H1 (cell line): Measurements from ENCODE around the gene FOSL1. TPM values are rescaled to one million over a fixed set of nuclear protein-coding genes. Genes with fewer than 3 reads are reported as not detected.

Experiments used
- ATF2 ChIP-seq: IDR thresholded peaks from 2 replicates; pipeline ENCODE4 v1.6.1; 2012; ENCODE audit warnings: low read length, inconsistent platforms
- ATF3 ChIP-seq: IDR thresholded peaks from 2 replicates; pipeline ENCODE4 v1.6.1; 2011; ENCODE audit warnings: low read depth, mild to moderate bottlenecking, low read length; ENCODE audit not compliant: insufficient read depth
- BACH1 ChIP-seq: IDR thresholded peaks from 2 replicates; pipeline ENCODE4 v1.6.1; 2012; ENCODE audit warnings: low read length, improper control_type of control experiment
- CTBP2 ChIP-seq: IDR thresholded peaks from 2 replicates; pipeline ENCODE4 v1.7.0; 2011; ENCODE audit warnings: borderline replicate concordance, mild to moderate bottlenecking, moderate library complexity, mixed read lengths, low read length; ENCODE audit not compliant: insufficient read depth, insufficient read length
- EGR1 ChIP-seq: IDR thresholded peaks from 2 replicates; pipeline ENCODE4 v1.6.1; 2011; ENCODE audit warnings: low read depth, low read length, borderline replicate concordance
- JUN ChIP-seq: IDR thresholded peaks from 2 replicates; pipeline ENCODE4 v1.6.1; 2011; ENCODE audit warnings: low read depth, mild to moderate bottlenecking, improper control_type of control experiment, low read length
- MAFK ChIP-seq: IDR thresholded peaks from 2 replicates; pipeline ENCODE4 v1.6.1; 2012; ENCODE audit warnings: low read depth, mild to moderate bottlenecking, improper control_type of control experiment, low read length
- PHF8 ChIP-seq: fragments of 200-600 bp; sonication (generic); conservative IDR thresholded peaks from 2 replicates; pipeline ENCODE4 v1.7.1; 2012; ENCODE audit warnings: low read depth, mild to moderate bottlenecking, inconsistent platforms, low read length, moderate library complexity
- POLR2AphosphoS5 ChIP-seq: IDR thresholded peaks from 2 replicates; pipeline ENCODE4 v1.6.1; 2011; ENCODE audit warnings: low read depth, low read length
- SRF ChIP-seq: IDR thresholded peaks from 2 replicates; pipeline ENCODE4 v1.6.1; 2011; ENCODE audit warnings: mild to moderate bottlenecking, low read depth, low read length, moderate library complexity
- polyA plus RNA-seq, 7 experiments: library from polyadenylated mRNA; depleted of rRNA in 3 of 7; stranded (reverse) in 5 of 7; unstranded in 2 of 7; fragments of >200 nt in 5 of 7; fragments of 200-250 nt in 2 of 7; gene quantifications; 1 replicate in 5 of 7; 2 replicates in 1 of 7; 4 replicates in 1 of 7; pipeline versions ENCODE4 v1.2.1 to v1.2.3, GENCODE V29; 2011 to 2013; ENCODE audit warnings: missing spikeins in 2 of 7, mixed read lengths in 2 of 7
- total RNA-seq: library from RNA; stranded (reverse); fragmentation: NEBNext Ultra II Directional; extraction: Animal tissue kit (Norgen Biotek cat#: 25700); gene quantifications from 2 replicates; pipeline ENCODE4 v1.2.1, GENCODE V29; 2021

FOSL1 gene
- total and polyA plus RNA-seq, 2 of the 8 experiments (the other 6 are each of a cell fraction or from before 2014, with no cell fraction given): 6.3 to 7.2 TPM

GRCh38 chr11:65918211-65919140, 18.3 kb upstream of the FOSL1 start, which contains the start of gene C11orf68 (continued):
- TF ChIP-seq ATF3 (no peak), JUN (no peak), CTBP2 (no peak), ATF2 (no peak), MAFK (no peak), PHF8 (peak; percentile 84), EGR1 (no peak), SRF (no peak), BACH1 (no peak), POLR2AphosphoS5 (no peak)
